HepG2 (cell line): ENCODE results near the gene VSNL1. TPM values are rescaled to one million over a fixed set of nuclear protein-coding genes. Genes with fewer than 3 reads are reported as not detected.

Experiments used
- CSRNP2 ChIP-seq: sonication (generic); formaldehyde crosslinking; conservative IDR thresholded peaks from 2 replicates; pipeline ENCODE4 v1.8.0; 2022; ENCODE audit warnings: low read depth, missing genetic modification reagents
- ETV5 ChIP-seq: IDR thresholded peaks from 2 replicates; pipeline ENCODE4 v1.6.1; 2018; ENCODE audit warnings: missing biosample characterization, missing genetic modification reagents, inconsistent platforms, borderline replicate concordance
- FIP1L1 ChIP-seq: fragments of 200-400 bp; formaldehyde crosslinking; IDR thresholded peaks from 2 replicates; pipeline ENCODE4 v1.6.1; 2018; ENCODE audit warnings: low read depth, mild to moderate bottlenecking, low read length, moderate library complexity, borderline replicate concordance; ENCODE audit not compliant: insufficient read depth
- FOXO4 ChIP-seq: sonication (generic); formaldehyde crosslinking; conservative IDR thresholded peaks from 2 replicates; pipeline ENCODE4 v1.8.1; 2023; ENCODE audit warnings: missing genetic modification reagents
- GATA4 ChIP-seq: sonication (generic); IDR thresholded peaks from 2 replicates; pipeline ENCODE4 v1.6.1; 2016; ENCODE audit warnings: antibody characterized with exemption, low read depth, borderline replicate concordance
- HMG20B ChIP-seq: conservative IDR thresholded peaks from 2 replicates; pipeline ENCODE4 v1.6.1; 2016; ENCODE audit warnings: missing genetic modification reagents, missing compliant biosample characterization
- HOXD1 ChIP-seq: sonication (generic); formaldehyde crosslinking; IDR thresholded peaks from 2 replicates; pipeline ENCODE4 v1.5.0; 2020; ENCODE audit warnings: missing genetic modification reagents
- NFATC3 ChIP-seq: sonication (generic); formaldehyde crosslinking; IDR thresholded peaks from 2 replicates; pipeline ENCODE4 v1.5.1; 2020; ENCODE audit warnings: mild to moderate bottlenecking, missing genetic modification reagents
- POLR2AphosphoS5 ChIP-seq: IDR thresholded peaks from 2 replicates; pipeline ENCODE4 v1.6.1; 2012; ENCODE audit warnings: low read depth, low read length
- PRMT3 ChIP-seq: sonication (generic); formaldehyde crosslinking; IDR thresholded peaks from 2 replicates; pipeline ENCODE4 v1.8.1; 2022; ENCODE audit warnings: low read depth, mild to moderate bottlenecking, moderate library complexity, missing genetic modification reagents, borderline replicate concordance
- RBM39 ChIP-seq: fragments of 200-400 bp; formaldehyde crosslinking; IDR thresholded peaks from one replicate; pipeline ENCODE4 v1.6.1; 2018; ENCODE audit warnings: antibody characterized with exemption, mild to moderate bottlenecking, low read depth, low read length; ENCODE audit not compliant: poor library complexity, severe bottlenecking
- REL ChIP-seq: sonication (generic); formaldehyde crosslinking; conservative IDR thresholded peaks from 2 replicates; pipeline ENCODE4 v1.8.0; 2022; ENCODE audit warnings: mild to moderate bottlenecking, missing genetic modification reagents, moderate library complexity
- SMYD3 ChIP-seq: sonication (generic); formaldehyde crosslinking; IDR thresholded peaks from 2 replicates; pipeline ENCODE4 v1.8.1; 2023; ENCODE audit warnings: mild to moderate bottlenecking, missing genetic modification reagents
- SNAPC2 ChIP-seq: sonication (generic); formaldehyde crosslinking; IDR thresholded peaks from 2 replicates; pipeline ENCODE4 v1.8.1; 2022; ENCODE audit warnings: mild to moderate bottlenecking, missing genetic modification reagents
- SOX13 ChIP-seq, 3 experiments: fragments of 450-650 bp in 1 of 3; sonication (generic) in 1 of 3; formaldehyde crosslinking in 1 of 3; IDR thresholded peaks in 2 of 3; conservative IDR thresholded peaks in 1 of 3; 2 replicates each; pipeline versions ENCODE4 v1.5.0 to v1.6.1; 2016 to 2020; ENCODE audit warnings: antibody characterized with exemption in 1 of 3, mild to moderate bottlenecking in 1 of 3, missing compliant biosample characterization in 1 of 3, missing genetic modification reagents in 1 of 3, moderate library complexity in 1 of 3
- TAF15 ChIP-seq: fragments of 200-400 bp; formaldehyde crosslinking; IDR thresholded peaks from one replicate; pipeline ENCODE4 v1.6.1; 2018; ENCODE audit warnings: mild to moderate bottlenecking, low read depth, low read length; ENCODE audit not compliant: poor library complexity, severe bottlenecking
- TIGD3 ChIP-seq: sonication (generic); formaldehyde crosslinking; IDR thresholded peaks from 2 replicates; pipeline ENCODE4 v1.5.1; 2020; ENCODE audit warnings: mild to moderate bottlenecking, missing genetic modification reagents, borderline replicate concordance
- ZFP1 ChIP-seq: IDR thresholded peaks from 2 replicates; pipeline ENCODE4 v1.6.1; 2016
- ZKSCAN1 ChIP-seq: fragments of 150-350 bp; IDR thresholded peaks from 2 replicates; pipeline ENCODE4 v1.6.1; 2014; ENCODE audit warnings: low read length
- ZMAT3 ChIP-seq: sonication (generic); formaldehyde crosslinking; conservative IDR thresholded peaks from 2 replicates; pipeline ENCODE4 v1.7.0; 2021; ENCODE audit warnings: missing genetic modification reagents
- ZMYM4 ChIP-seq: sonication (generic); formaldehyde crosslinking; IDR thresholded peaks from 2 replicates; pipeline ENCODE4 v1.8.1; 2023; ENCODE audit warnings: mild to moderate bottlenecking, missing genetic modification reagents
- ZNF138 ChIP-seq: sonication (generic); formaldehyde crosslinking; IDR thresholded peaks from 2 replicates; pipeline ENCODE4 v1.5.0; 2020; ENCODE audit warnings: mild to moderate bottlenecking, low read depth, missing genetic modification reagents
- ZSCAN20 ChIP-seq: sonication (generic); formaldehyde crosslinking; IDR thresholded peaks from 2 replicates; pipeline ENCODE4 v1.4.0; 2020; ENCODE audit warnings: missing genetic modification reagents, mild to moderate bottlenecking, borderline replicate concordance
- polyA plus RNA-seq, 8 experiments: library from polyadenylated mRNA; depleted of rRNA in 3 of 8; stranded (reverse) in 7 of 8; unstranded in 1 of 8; fragments of >200 nt; fragmentation: Illumina TruSeq in 4 of 8; extraction: Trizol in 4 of 8; gene quantifications; 2 replicates each; pipeline versions ENCODE4 v1.2.1 to v1.2.3, GENCODE V29; 2011 to 2016; ENCODE audit warnings: low read depth in 4 of 8, missing spikeins in 1 of 8, mixed read lengths in 1 of 8; ENCODE audit not compliant: insufficient read depth in 1 of 8
- total RNA-seq, 5 experiments: library from RNA; depleted of rRNA; stranded (reverse); fragments of >200 nt; fragmentation: Illumina TruSeq; extraction: Trizol; gene quantifications; 2 replicates each; pipeline ENCODE4 v1.2.3, GENCODE V29; 2016; ENCODE audit warnings: low read depth in 1 of 5

The VSNL1 gene
- total and polyA plus RNA-seq, 2 of the 13 experiments (the other 11 are each of a cell fraction or from before 2014, with no cell fraction given) = 63.2 to 95.9 TPM

- TF ChIP-seq POLR2AphosphoS5 = peak; percentile 88
- no peak for TF ChIP-seq ZFP1 (CRISPR knock-in tag)
- TF ChIP-seq ETV5 (CRISPR knock-in tag) = peak; percentile 38
- no peak for TF ChIP-seq HOXD1 (CRISPR knock-in tag)
- no peak for TF ChIP-seq ZKSCAN1
- 0 out of 2 replicates have a peak, but pooled peaks have one; percentile 85 for TF ChIP-seq PRMT3
- no peak for TF ChIP-seq FOXO4 (CRISPR knock-in tag)
- peak; percentile 74 for TF ChIP-seq TAF15
- peak; percentile 63; the same call in 1 of the 2 replicates for TF ChIP-seq FIP1L1
- peak; percentile 84 for TF ChIP-seq RBM39
- peak; percentile 64; the same call in 1 of the 2 replicates for TF ChIP-seq ZSCAN20 (CRISPR knock-in tag)
- TF ChIP-seq SMYD3 (CRISPR knock-in tag) = peak; percentile 93; the same call in 1 of the 2 replicates
- 0 out of 2 replicates have a peak, but pooled peaks have one; percentile 59 for TF ChIP-seq REL (CRISPR knock-in tag)
- no peak for TF ChIP-seq NFATC3
- peak; percentile 68; the same call in 1 of the 2 replicates for TF ChIP-seq SNAPC2 (CRISPR knock-in tag)
- no peak for TF ChIP-seq TIGD3 (CRISPR knock-in tag)
- TF ChIP-seq HMG20B = peak; percentile 93
- TF ChIP-seq ZMYM4 (CRISPR knock-in tag) = peak; percentile 86
- TF ChIP-seq SOX13 (IDR thresholded peaks at IDR 0.05) = no peak; the same call in 1 of the 2 replicates
- peak in 1 of 2 experiments; percentile 40; a peak in 1 of 4 replicates for TF ChIP-seq SOX13 (CRISPR knock-in tag; conservative IDR thresholded peaks at IDR 0.05 in 1 of 2, IDR thresholded peaks at IDR 0.05 in 1 of 2)
- TF ChIP-seq CSRNP2 (CRISPR knock-in tag) = no peak
- TF ChIP-seq ZNF138 (CRISPR knock-in tag) = peak; percentile 62
- no peak for TF ChIP-seq ZMAT3
- TF ChIP-seq GATA4 = peak; percentile 44; the same call in 1 of the 2 replicates
These were observed at the start of gene VSNL1 (continued) for GRCh38 chr2:17540093-17540812.
